ENCODE results near the gene MLKL. TPM values are rescaled to one million over a fixed set of nuclear protein-coding genes. Genes with fewer than 3 reads are reported as not detected.

The MLKL gene
- total RNA-seq, 1 experiment from 2014 or later, result 4.3 TPM

DNA sequence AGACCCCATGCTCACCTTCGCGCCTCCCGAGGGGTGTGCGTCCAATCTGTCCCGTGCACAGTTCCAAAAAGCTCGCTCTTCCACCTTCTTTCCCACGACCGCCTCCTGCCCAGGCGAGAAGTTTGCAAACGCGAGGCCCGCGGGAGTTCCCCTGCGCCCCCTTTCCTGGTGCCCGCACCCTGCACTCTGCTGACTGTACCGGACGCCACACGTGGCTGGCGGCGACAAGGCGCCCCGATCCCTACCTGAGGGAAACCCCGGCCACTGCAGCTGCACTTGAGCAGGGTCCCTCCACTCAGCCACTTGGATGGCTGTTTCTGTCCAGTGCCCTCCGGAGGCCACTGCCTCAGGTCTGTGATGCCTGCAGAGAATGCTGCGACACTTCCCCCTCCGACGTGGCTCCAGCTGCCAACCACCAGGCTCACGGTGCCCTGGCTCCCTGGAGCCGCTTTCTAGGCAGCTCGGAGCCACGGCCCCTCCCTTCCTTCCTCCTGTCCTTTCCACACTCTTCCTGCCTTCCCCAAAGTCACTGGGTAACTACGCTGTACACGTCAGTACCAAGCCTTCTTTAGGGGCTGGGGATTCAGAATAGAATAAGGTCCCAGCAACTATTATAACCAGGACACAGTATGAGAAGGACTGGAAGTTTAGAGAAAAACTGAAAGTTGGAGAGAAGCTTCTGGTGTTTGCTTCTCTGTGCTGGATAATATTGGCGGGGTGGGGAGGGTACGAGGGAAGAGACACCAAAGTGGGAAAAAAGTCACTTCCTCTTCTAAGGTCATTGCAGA is at the start of gene MLKL (continued):
- TF ChIP-seq AR (CRISPR knock-in tag; IDR thresholded peaks at IDR 0.05) (no peak), ZNF317 (CRISPR knock-in tag; IDR thresholded peaks at IDR 0.05; ENCODE audit: borderline replicate concordance, low read depth) (no peak), ATF1 (CRISPR knock-in tag; IDR thresholded peaks at IDR 0.05) (no peak), MAX (CRISPR knock-in tag; IDR thresholded peaks at IDR 0.05) (peak; percentile 93), AFF4 (CRISPR knock-in tag; IDR thresholded peaks at IDR 0.05; ENCODE audit: borderline replicate concordance) (peak; percentile 36; the same call in 1 of the 2 replicates), SMAD3 (CRISPR knock-in tag; IDR thresholded peaks at IDR 0.05; ENCODE audit: borderline replicate concordance) (no peak), NR2C2 (CRISPR knock-in tag; IDR thresholded peaks at IDR 0.05) (peak; percentile 51; the same call in 1 of the 2 replicates), CREB1 (CRISPR knock-in tag; IDR thresholded peaks at IDR 0.05) (peak; percentile 63; the same call in 1 of the 2 replicates), SP1 (CRISPR knock-in tag; conservative IDR thresholded peaks at IDR 0.05) (peak; percentile 22; the same call in 1 of the 2 replicates), ZNF416 (CRISPR knock-in tag; IDR thresholded peaks at IDR 0.05) (no peak), ZNF121 (CRISPR knock-in tag; IDR thresholded peaks at IDR 0.05) (no peak), ZNF671 (CRISPR knock-in tag; IDR thresholded peaks at IDR 0.05) (no peak), FOXP1 (CRISPR knock-in tag; IDR thresholded peaks at IDR 0.05; ENCODE audit: borderline replicate concordance) (peak; percentile 67; the same call in 1 of the 2 replicates), NFYB (CRISPR knock-in tag; conservative IDR thresholded peaks at IDR 0.05; ENCODE audit: low read depth) (no peak), GTF2I (CRISPR knock-in tag; conservative IDR thresholded peaks at IDR 0.05) (no peak)
- TF ChIP-seq, protein P1, sequence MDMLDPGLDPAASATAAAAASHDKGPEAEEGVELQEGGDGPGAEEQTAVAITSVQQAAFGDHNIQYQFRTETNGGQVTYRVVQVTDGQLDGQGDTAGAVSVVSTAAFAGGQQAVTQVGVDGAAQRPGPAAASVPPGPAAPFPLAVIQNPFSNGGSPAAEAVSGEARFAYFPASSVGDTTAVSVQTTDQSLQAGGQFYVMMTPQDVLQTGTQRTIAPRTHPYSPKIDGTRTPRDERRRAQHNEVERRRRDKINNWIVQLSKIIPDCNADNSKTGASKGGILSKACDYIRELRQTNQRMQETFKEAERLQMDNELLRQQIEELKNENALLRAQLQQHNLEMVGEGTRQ (CRISPR knock-in tag; IDR thresholded peaks at IDR 0.05), result peak; percentile 52
- TF ChIP-seq, protein P2, sequence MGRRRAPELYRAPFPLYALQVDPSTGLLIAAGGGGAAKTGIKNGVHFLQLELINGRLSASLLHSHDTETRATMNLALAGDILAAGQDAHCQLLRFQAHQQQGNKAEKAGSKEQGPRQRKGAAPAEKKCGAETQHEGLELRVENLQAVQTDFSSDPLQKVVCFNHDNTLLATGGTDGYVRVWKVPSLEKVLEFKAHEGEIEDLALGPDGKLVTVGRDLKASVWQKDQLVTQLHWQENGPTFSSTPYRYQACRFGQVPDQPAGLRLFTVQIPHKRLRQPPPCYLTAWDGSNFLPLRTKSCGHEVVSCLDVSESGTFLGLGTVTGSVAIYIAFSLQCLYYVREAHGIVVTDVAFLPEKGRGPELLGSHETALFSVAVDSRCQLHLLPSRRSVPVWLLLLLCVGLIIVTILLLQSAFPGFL (CRISPR knock-in tag; IDR thresholded peaks at IDR 0.05; ENCODE audit: borderline replicate concordance), result no peak
- TF ChIP-seq, protein P3, sequence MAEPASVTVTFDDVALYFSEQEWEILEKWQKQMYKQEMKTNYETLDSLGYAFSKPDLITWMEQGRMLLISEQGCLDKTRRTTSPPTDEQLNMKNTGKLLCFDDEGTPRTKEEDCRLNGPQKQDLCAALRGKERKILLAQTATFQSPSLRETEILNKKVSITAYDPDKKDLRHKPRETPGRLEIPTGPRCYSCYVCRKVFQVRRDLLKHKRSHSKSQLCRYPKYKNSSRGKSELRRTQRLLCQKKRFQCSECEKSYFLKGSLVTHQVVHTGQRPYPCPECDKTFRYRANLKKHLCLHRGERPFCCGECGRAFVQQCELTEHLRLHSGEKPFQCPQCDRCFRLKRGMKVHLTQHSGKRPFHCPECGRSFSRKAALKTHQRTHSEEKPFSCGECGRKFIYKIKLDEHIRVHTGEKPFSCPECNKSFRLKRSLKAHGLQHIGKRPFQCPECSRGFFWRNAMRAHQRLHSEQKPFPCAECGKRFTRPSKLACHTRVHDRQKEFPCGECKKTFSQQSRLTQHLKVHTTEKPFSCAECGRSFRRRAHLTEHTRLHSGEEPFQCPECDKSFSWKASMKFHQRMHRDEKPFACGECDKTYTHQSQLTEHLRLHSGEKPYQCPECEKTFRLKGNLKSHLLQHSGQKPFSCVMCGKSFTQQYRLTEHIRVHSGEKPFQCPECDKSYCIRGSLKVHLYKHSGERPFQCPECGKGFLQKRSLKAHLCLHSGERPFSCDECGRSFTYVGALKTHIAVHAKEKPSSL (CRISPR knock-in tag; conservative IDR thresholded peaks at IDR 0.05), result no peak
- TF ChIP-seq, protein P4, sequence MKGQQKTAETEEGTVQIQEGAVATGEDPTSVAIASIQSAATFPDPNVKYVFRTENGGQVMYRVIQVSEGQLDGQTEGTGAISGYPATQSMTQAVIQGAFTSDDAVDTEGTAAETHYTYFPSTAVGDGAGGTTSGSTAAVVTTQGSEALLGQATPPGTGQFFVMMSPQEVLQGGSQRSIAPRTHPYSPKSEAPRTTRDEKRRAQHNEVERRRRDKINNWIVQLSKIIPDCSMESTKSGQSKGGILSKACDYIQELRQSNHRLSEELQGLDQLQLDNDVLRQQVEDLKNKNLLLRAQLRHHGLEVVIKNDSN (CRISPR knock-in tag; IDR thresholded peaks at IDR 0.05), result peak; percentile 63; the same call in 1 of the 2 replicates

Data from WTC11 (cell line).